Midbrain (tissue), 1 donor: ENCODE results near the gene PRKCE.

Experiments used
- DNase-seq: peaks from one replicate; lab custom pipeline; 2025; lab: John Stamatoyannopoulos, UW

The PRKCE gene

DNA sequence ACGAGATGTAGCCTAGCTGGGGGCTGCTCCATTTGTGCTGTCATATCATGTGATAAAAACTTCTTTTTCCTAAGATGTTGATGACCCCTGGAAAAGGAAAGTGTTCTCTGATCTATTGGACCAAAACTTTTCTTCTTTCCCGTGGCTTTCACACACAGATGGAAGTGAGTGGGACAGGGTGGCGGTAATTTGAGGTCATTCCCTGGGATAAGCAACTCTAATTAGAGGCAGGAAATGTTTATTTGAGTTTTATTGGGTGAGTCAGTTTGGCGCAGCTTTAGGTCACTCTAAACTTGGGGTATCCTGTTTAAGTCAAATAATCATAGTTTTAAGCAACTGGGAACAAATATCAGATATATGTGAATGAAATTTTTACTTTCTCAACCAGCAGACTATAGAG lies 424.8 kb downstream of the PRKCE start:
- DNase-seq = no peak

GRCh38 chr2:46076875-46077274 lies 425.4 kb downstream of the PRKCE start:
- no peak for DNase-seq

DNA sequence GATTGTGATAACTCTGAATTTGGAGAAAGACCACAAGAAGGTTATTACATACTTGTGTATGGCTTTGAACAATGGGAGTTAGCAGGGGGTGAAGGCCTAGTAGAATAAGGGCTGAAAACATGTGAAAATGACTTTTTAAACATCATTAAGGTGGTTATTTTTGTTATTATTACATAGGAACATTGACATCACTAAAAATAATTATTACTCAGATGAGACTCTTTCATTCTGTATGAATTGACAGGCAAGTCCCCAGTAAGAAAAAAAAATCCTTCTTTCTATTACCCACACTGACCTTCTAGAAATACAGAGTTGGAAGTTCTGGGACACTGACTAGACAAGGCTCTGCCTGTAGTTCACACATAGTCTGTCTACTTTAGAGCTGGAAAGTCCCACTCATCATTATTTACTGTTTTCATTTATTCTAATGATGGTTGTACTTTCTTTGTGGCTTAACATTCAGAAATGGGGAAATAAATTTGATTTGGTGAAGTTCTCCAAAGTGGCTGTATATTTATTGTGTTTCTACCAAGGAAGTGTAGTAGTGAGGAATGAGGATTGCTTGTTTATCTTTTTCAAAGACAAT lies 426.1 kb downstream of the PRKCE start:
- no peak for DNase-seq

GRCh38 chr2:46079985-46080560 lies 428.6 kb downstream of the PRKCE start:
- no peak for DNase-seq

- DNase-seq = no peak
These were observed 431.3 kb downstream of the PRKCE start for GRCh38 chr2:46082531-46083485.

GRCh38 chr2:46086578-46087070 lies 435.1 kb downstream of the PRKCE start:
- DNase-seq = no peak

- no peak for DNase-seq
These were observed 436.0 kb downstream of the PRKCE start for GRCh38 chr2:46087492-46087891.

- no peak for DNase-seq
These were observed 439.5 kb downstream of the PRKCE start for GRCh38 chr2:46091004-46091403.

DNA sequence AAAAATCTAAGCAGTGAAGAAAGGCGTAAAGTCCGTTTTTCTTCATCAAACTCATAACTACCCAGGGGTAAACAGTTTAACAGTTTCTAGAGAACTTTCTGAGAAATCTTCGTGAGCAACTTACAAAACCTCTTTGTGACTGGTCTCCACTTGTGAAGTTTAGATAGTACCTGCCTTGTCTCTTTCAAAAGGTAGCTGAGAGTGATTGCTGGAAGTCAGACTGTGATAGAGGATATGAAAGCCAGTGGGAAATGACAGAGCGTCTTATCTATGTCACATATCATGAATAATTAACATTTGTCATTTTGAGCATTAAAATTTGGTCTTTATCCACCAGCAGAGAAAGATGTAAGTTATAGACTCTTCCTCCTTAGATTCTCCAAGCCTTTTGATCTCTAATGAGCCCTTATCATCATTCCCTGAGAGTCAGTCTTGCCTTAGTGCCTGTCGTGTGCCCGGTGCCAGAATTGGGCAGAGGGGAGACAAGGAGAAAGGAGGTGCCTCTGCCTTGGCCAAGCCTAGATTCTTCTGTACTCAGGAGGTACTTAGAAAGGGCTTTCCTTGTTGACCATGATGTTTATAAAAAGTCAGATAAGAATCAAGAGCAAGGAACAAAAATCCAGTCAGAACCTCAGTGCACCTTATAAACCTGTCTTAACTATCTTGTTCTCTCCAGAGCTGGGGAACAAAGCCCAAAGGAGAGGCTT lies 440.6 kb downstream of the PRKCE start:
- no peak for DNase-seq

DNA sequence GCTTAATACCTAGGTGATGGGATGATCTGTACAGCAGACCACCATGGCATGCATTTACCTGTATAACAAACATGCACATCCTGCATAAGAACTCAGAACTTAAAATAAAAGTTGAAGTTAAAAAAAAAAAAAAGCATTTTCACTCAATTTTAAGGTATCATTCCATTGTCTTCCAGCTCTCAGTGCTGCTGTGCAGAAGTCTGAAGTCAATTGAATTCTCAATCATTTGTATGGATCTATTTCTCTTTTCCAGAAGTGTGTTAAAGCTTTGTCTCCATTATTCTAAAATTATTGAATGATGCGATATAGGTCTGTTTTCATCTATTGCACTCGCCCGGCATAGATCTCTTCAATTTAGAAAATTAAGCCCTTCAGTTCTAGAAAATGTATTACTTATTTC lies 443.2 kb downstream of the PRKCE start:
- no peak for DNase-seq

DNA sequence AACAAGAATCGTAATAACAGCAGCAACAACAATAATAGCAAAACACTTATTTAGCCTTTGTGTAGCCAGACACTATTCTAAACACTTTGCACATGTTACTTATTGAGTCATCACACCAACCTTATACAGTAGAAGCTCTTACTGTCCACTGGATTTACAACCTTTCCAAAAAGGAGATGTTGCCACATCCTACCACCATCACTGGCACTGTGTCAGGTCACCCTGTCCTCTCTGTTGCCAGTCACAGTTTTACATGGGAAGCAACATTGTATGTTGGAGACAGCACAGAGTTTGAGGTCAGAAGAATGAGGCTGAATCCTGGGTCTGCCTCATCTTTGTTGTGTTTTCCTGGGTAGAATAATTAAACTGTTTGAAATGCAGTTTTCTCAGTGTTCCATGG lies 444.4 kb downstream of the PRKCE start:
- DNase-seq = no peak

DNA sequence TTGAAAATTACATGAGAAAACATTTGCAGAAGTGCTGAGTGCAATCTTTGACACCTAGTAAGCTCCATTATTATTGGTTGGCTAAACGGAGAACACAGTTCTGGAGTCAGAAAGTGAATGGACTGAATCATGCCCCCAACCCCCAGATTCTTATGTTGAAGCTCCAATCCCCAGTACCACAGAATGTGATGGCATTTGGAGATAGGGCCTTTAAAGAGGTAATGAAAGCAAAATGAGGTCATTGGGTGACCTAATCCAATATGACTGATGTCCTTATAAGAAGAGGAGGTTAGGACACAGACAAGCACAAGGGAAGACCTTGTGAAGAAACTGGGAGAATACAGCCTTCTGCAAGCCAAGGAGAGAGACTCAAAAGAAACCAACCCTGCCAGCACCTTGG lies 444.8 kb downstream of the PRKCE start:
- no peak for DNase-seq

DNA sequence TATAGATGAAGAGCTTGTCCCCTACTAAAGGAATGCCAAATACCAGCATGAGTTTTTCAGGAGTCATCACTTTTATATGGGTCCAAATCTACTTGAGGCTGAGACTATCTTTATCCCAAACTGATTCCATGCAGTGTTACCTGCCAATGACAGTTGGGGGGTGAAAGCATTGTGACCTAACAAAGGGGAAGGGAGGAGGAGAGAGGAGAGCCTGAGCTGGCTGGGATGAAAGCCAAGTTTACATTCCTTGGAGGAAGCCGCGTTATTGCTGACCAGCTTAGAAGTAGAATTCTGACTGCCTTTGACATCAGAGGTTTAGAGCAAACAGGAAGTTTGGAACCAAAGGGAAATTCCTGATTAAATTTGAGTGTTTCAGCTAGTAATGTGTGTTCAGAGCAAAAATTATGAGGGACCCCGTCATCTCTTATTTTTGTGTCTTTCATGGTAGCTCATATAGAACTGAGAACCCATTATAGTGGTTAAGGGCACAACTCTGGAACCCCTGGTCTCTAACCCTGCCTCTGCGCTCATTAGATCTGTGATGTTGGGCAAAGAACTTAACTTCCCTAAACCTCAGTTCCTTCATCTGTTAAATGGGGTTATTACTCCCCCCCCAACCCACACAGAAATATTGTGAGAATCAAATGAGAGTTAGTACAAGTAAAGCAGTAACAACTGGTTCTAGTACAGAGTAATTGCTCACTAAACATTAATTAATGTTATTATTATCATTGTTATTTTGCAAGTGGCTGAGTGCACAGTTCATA lies 446.4 kb downstream of the PRKCE start:
- no peak for DNase-seq

GRCh38 chr2:46098621-46099062 lies 447.2 kb downstream of the PRKCE start:
- DNase-seq = no peak

DNA sequence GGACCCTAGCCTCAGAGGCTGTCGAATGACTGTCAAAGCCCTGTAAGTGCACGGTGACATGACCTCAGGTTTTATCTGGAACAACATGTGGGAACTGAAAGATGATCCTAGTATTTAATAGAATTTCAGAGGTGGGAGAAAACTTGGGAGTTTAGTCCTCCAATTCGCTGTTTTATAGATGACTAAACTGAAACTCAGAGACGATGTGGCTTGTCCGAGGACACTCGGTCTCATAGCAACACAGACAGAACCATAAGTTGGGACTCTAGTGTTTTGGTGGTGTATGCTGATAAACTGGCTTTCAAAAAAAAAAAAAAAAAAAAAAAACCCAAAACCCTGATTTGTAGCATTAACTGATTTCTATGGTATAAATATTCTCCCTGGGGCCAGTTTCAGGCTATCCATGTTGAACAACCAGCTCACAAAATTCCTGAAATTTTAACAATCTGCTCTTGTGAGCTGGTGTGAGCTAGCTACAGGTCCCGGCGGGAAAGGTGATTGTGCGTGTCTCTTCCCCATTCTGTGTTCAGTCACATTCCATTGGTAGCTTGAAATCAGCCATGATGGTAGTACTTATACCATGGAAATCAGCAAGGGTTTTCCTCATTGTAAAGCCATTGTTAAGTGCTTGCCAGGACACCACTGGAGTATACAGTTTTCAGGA lies 450.2 kb downstream of the PRKCE start:
- no peak for DNase-seq

DNA sequence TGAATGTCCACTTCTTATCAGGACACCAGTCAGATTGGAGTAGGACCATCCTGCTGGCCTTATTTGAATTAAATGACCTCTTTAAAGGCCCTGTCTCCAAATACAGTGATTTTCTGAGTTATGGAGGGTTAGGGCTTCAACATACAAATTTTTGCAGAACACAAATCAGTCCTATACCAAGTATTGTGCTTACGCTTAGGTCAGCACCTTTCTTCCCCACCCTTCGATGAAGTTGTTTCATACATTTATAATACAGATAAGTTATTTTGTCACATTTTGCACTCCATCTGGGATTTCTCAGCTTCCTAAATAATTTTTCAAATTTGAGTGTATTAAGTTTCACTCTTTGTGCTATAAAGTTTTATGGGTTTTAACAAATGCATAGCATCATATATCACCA lies 455.2 kb downstream of the PRKCE start:
- DNase-seq = no peak

GRCh38 chr2:46114996-46115395 lies 463.5 kb downstream of the PRKCE start:
- DNase-seq = no peak

- no peak for DNase-seq
These were observed 464.7 kb downstream of the PRKCE start for GRCh38 chr2:46116150-46116549.

DNA sequence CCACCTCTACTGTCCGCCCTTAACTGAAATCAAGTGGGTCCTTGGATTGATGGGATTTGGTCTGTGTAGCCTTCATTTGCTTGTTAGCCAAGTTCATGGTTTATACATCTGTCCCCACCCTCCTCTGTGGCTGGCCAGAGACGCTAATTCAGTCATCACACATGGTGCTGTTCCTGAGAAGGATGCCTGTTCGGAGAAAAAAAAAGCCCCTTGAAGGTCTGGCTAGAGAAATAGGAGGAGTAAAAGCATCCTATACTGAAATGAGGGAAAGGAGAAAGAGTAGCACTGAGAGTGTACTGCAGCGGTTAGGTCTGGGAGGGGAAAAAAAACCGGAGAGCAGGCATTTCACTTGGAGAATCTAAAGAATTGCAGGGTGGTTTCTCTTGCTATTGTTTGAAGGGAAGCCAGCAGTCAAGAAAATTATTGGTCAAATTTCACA lies 465.1 kb downstream of the PRKCE start:
- DNase-seq = no peak

- no peak for DNase-seq
These were observed 465.9 kb downstream of the PRKCE start for GRCh38 chr2:46117379-46117778.

GRCh38 chr2:46117994-46118393 lies 466.5 kb downstream of the PRKCE start:
- DNase-seq = no peak
